Hepatocyte (in vitro differentiated cells): ENCODE data around the gene TOP3A.

Experiments
- EZH2 ChIP-seq: fragments of 200-600 bp; sonication (generic); IDR thresholded peaks from 2 replicates; pipeline ENCODE4 v1.6.1; 2016; ENCODE audit warnings: antibody characterized with exemption, mild to moderate bottlenecking, borderline replicate concordance
- EZH2phosphoT487 ChIP-seq: fragments of 200-600 bp; sonication (generic); IDR thresholded peaks from one replicate; pipeline ENCODE4 v1.6.1; 2018; ENCODE audit warnings: antibody characterized with exemption, mild to moderate bottlenecking, low read depth, moderate library complexity; ENCODE audit not compliant: unreplicated experiment, severe bottlenecking
- TF ChIP-seq, protein P1 (sequence below): fragments of 200-600 bp; sonication (generic); IDR thresholded peaks from 2 replicates; pipeline ENCODE4 v1.5.1; 2016; ENCODE audit warnings: antibody characterized with exemption, mild to moderate bottlenecking; ENCODE audit not compliant: poor library complexity

DNA sequence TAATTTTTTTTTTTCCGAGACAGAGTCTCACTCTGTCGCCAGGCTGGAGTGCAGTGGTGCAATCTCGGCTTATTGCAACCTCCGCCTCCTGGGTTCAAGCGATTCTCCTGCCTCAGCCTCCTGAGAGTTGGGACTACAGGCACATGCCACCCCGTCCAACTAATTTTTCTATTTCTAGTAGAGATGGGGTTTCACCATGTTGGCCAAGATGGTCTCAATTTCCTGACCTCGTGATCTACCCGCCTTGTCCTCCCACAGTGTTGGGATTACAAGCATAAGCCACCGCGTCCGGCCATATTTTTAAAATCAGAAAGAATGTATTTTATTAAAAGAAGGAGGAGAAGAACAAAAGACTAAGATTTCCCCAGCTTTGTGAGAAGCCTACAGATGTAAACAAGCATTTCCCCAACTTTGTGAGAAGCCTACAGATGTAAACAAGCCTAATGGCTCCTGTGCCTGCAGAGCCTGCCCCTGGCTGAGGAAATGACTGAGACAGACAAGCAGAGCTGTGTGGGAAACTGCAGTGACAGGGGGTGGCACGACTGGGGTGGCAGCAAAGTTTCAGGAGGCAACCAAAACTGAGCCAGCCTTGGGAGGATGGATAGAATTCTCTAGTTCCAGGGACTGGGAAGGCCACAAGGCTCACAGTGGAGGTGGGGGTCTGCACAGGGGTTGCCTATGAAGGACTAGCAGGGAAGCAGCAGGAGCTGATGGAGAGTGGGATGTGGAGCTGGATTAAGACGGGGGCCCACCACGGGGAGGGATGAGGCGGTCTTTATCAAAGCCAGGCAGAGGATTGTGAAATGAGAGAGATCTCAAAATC lies 22.9 kb downstream of the TOP3A start:
- TF ChIP-seq, protein P1, sequence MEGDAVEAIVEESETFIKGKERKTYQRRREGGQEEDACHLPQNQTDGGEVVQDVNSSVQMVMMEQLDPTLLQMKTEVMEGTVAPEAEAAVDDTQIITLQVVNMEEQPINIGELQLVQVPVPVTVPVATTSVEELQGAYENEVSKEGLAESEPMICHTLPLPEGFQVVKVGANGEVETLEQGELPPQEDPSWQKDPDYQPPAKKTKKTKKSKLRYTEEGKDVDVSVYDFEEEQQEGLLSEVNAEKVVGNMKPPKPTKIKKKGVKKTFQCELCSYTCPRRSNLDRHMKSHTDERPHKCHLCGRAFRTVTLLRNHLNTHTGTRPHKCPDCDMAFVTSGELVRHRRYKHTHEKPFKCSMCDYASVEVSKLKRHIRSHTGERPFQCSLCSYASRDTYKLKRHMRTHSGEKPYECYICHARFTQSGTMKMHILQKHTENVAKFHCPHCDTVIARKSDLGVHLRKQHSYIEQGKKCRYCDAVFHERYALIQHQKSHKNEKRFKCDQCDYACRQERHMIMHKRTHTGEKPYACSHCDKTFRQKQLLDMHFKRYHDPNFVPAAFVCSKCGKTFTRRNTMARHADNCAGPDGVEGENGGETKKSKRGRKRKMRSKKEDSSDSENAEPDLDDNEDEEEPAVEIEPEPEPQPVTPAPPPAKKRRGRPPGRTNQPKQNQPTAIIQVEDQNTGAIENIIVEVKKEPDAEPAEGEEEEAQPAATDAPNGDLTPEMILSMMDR: no peak
- no peak for TF ChIP-seq EZH2phosphoT487
- no peak for TF ChIP-seq EZH2
